ENCODE results near the gene CAPN9.
"Not testable (repeated sequence)": the region's sequence is repeated elsewhere in the genome, so short reads cannot be mapped to it uniquely, and the experiment has no call there.

CAPN9 gene

GRCh38 chr1:230713547-230713914 lies 33.7 kb upstream of the CAPN9 start:
- Histone ChIP-seq H3K4me3 (peak overlapping the region; percentile 39 to 52), H3K36me3 (peaks cover 0 to 4% (median 0%) of the 10 kb centered on the region in 3 donors), H3K27me3 (no peaks in the 10 kb centered on the region), H3K4me1 (peaks cover 3 to 17% (median 10%) of the 10 kb centered on the region in 4 donors), H3K27ac (peak overlapping the region; percentile 50 to 53), H3K9me3 (no peaks in the 10 kb centered on the region)
- DNase-seq = no peak
- TF ChIP-seq CTCF (IDR thresholded peaks at IDR 0.05) = no peak
- intact Hi-C loops (cut with DNase I; ENCODE audit: low total_unique reads) = no loop called here

GRCh38 chr1:230713915-230714764 lies 33.0 kb upstream of the CAPN9 start, which contains the start of gene AGT:
AGT (minus strand) TSS chr1:230714122; CDS start chr1:230710823, 3,299 bp downstream.
- DNase-seq = peak; percentile 83 to 86
- Histone ChIP-seq H3K27ac (peak within 1 kb of the TSS; percentile 50 to 53), H3K27me3 (no peaks in the 10 kb centered on the region), H3K4me1 (peaks cover 3 to 17% (median 10%) of the 10 kb centered on the region in 4 donors), H3K9me3 (no peaks in the 10 kb centered on the region), H3K4me3 (peak within 1 kb of the TSS; percentile 39 to 52), H3K36me3 (peaks cover 0 to 4% (median 0%) of the 10 kb centered on the region in 3 donors)
- intact Hi-C loops (cut with DNase I; ENCODE audit: low total_unique reads) = no loop called here
- TF ChIP-seq CTCF (IDR thresholded peaks at IDR 0.05) = no peak

GRCh38 chr1:230715510-230715909 lies 31.7 kb upstream of the CAPN9 start:
- peaks cover 3 to 17% (median 10%) of the 10 kb centered on the region in 4 donors for H3K4me1 ChIP-seq
- no peak overlapping the region for H3K4me3 ChIP-seq

GRCh38 chr1:230716453-230716852 lies 30.7 kb upstream of the CAPN9 start:
- H3K36me3 ChIP-seq; H3K27me3 ChIP-seq; intact Hi-C loops (cut with DNase I; ENCODE audit: low total_unique reads); H3K9me3 ChIP-seq; H3K27ac ChIP-seq; DNase-seq; H3K4me3 ChIP-seq: not testable (repeated sequence)
- peaks cover 3 to 17% (median 10%) of the 10 kb centered on the region in 4 donors for H3K4me1 ChIP-seq

More at GRCh38 chr1:230715510-230715909, 31.7 kb upstream of the CAPN9 start:
- Histone ChIP-seq H3K9me3 (no peaks in the 10 kb centered on the region), H3K27ac (no peak overlapping the region), H3K27me3 (no peaks in the 10 kb centered on the region), H3K36me3 (no peaks in the 10 kb centered on the region)
- DNase-seq = no peak
- intact Hi-C loops (cut with DNase I; ENCODE audit: low total_unique reads) = no loop called here
- no peak for TF ChIP-seq CTCF (IDR thresholded peaks at IDR 0.05)

- H3K4me3 ChIP-seq = no peak overlapping the region
- no peaks in the 10 kb centered on the region for H3K9me3 ChIP-seq
- TF ChIP-seq CTCF (IDR thresholded peaks at IDR 0.05) = no peak
- H3K27ac ChIP-seq = no peak overlapping the region
- no peak for DNase-seq
- H3K27me3 ChIP-seq = no peaks in the 10 kb centered on the region
- peaks cover 3 to 17% (median 10%) of the 10 kb centered on the region in 4 donors for H3K4me1 ChIP-seq
- intact Hi-C loops (cut with DNase I; ENCODE audit: low total_unique reads) = no loop called here
- no peaks in the 10 kb centered on the region for H3K36me3 ChIP-seq
Measured at GRCh38 chr1:230717251-230717650, 29.9 kb upstream of the CAPN9 start.

- H3K9me3 ChIP-seq; H3K36me3 ChIP-seq; intact Hi-C loops (cut with DNase I; ENCODE audit: low total_unique reads); DNase-seq; H3K27me3 ChIP-seq; H3K27ac ChIP-seq; H3K4me3 ChIP-seq: not testable (repeated sequence)
- peaks cover 0 to 23% (median 6%) of the 10 kb centered on the region in 4 donors for H3K4me1 ChIP-seq
Measured at GRCh38 chr1:230721849-230722522, 25.2 kb upstream of the CAPN9 start.

Data from tibial artery (tissue), 4 donors.